GM21423 (cell line): ENCODE measurements around the gene LTBR.
"Not testable (repeated sequence)": the region's sequence is repeated elsewhere in the genome, so short reads cannot be mapped to it uniquely, and the experiment has no call there.

Source experiments
- ATAC-seq: cut with Tn5 transposase; IDR thresholded peaks from one replicate; pipeline ENCODE4 v1.9.1; 2021; ENCODE audit warnings: mild to moderate bottlenecking, moderate library complexity; ENCODE audit not compliant: unreplicated experiment

LTBR gene

DNA sequence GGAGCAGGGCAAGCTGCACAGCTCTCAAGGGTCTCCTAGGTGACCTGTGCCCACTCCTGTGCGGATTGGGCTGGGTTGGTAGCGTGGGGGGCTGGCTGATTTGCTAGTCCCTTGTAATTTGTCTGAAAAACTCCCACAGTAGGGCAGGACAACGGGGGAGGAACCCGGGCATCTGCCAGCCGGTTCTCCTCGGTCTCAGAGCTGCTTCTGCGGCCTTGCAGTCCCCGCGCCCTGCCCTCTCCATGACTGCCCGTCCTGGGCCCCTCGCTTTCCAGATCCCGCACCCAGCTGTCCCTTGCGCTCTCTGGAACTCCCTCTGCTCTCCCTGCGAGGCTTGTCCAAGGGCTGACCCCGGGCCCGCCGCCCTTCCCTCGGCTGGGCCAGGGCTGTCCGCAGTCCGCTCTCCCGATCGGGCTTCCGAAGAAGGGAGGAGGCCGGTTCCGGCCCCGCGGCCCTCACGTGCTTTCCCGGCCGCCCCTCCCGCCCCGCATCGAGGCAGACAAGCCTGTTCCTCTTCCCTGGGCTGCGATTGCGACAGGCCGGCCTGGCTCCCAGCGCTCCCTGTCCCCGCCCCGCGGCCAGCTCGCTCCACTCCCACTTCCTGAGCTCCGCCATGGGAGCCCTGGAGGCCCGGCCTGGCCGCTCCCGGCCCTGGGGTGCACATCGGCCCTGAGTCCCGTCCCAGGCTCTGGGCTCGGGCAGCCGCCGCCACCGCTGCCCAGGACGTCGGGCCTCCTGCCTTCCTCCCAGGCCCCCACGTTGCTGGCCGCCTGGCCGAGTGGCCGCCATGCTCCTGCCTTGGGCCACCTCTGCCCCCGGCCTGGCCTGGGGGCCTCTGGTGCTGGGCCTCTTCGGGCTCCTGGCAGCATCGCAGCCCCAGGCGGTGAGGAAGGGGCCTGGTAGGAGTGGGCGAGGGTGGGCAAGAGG, at the start of gene LTBR:
LTBR (plus strand) TSS at position 591 of the 927 bp plus-strand sequence; CDS start at position 788, 197 bp downstream.
- ATAC-seq, result no peak

DNA sequence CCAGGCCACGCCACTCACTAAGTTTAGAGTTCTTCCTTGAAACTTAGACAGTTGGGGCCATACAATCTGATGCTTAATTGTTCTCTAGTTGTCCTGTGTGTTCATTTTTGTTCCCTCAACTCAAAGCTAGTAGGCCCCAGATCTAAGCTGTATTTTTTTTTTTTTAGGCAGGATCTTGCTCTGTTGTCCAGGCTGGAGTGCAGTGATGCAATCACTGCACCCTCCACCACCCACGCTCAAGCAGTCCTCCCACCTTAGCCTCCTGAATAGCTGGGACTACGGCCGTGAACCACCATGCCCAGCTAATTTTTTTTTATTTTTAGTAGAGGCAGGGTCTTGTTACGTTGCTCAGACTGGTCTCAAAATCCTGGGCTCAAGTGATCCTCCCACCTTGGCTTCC, 49.6 kb upstream of the LTBR start:
- ATAC-seq, result no peak

DNA sequence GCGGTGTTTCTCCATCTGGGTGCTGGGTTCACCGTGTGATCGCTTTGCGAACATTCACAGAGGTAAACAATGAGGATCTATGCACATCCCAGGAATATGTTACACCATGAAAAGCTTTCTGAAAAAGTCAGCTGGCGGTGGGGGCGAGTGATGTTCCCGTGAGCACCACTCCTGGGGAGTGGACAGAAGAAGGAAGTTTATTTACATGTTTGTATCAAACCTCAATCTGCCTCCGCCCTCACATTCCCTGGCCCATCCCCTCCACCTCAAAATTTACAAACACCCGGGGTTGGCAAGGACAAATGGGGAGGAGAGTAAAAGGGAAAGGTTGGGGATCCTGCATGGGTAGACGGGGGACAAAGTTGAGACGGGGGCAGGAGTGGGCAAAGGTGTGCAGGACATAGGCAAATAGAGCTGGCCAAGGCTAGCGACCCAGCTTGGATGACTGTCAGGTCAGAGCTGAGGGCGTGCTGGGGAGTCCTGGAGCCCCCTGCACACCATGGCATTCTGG, 49.0 kb upstream of the LTBR start:
- ATAC-seq, result no peak

DNA sequence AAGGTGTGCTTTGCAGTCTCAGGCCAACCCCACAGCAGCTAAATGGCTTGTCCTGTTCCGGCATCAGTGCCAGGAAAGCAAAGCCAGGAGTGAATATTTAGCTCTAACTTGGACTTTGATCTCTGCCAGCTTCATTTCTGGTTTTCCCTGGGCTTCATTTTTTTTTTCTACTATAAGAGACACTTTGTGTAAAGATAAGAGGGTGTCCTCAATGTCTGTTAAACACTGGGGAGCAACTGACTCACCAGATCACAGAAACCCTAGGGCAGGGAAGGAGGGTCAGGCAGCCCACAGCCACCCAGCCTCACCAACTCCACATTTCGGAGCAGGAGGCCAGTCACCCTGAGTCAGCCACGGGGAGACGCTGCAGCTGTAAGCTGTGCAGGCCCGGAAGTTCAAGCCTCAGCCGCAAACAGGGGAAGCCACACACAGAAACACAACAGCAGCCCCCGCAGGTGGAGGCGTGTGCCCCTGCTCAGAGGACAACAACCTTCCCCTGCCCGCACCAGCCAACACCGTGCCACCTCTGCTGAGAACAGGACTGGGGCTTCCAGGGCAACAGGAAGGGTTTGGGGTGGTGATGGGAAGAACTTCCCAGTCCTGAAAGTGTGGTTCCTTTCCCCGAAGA, 48.4 kb upstream of the LTBR start:
- peak; percentile 47 for ATAC-seq

GRCh38 chr12:6336079-6336888, 47.7 kb upstream of the LTBR start:
- ATAC-seq, result peak; percentile 42

DNA sequence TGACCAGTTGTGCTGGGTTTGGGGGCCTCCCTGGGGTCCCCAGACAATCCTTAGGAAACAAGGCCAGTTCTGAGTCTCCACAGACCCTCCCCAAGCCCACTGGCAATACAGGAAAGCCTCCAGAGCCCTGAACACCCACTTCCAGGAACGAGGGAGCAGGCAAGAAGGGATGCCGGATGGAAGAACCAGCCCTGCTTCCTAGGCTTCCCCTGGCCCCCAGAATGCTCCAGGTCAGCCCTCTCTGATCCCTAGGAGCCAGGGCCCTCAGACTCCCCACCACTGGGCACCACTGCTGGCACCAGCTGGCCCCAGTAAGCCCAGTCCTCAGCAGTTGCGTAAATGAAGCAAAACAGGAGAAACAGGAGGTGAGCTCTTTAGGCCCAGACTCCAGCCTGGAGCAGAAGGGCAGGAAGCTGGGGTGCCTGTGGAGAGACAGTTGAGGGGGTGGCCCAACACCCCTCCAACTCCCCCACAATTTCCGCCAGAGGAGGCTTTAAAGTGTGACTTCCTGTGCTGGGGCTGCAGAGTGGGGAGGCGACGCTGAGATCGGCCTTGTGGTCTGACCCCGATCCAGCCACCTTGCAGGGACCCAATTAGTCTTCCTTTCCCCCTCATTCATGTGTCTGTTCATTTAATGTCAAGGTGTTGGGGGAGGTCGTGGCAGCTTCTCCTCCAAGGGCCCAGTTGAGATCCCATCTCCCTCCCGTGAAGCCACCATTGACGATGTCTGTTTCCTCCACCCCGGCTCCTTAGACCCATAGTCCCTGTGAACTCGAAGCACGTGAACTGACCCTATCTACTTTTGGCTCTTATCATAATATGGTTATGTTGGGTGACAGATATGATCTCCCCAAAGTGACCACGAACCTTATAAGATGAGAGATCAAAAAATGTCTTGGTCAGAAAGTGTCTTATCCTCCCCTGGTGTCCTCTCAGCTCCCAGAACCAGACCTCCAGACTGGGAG, 46.8 kb upstream of the LTBR start:
- no peak for ATAC-seq

GRCh38 chr12:6337958-6338433, 46.0 kb upstream of the LTBR start:
- ATAC-seq, result no peak

GRCh38 chr12:6338536-6338935, 45.4 kb upstream of the LTBR start:
- not testable (repeated sequence) for ATAC-seq

DNA sequence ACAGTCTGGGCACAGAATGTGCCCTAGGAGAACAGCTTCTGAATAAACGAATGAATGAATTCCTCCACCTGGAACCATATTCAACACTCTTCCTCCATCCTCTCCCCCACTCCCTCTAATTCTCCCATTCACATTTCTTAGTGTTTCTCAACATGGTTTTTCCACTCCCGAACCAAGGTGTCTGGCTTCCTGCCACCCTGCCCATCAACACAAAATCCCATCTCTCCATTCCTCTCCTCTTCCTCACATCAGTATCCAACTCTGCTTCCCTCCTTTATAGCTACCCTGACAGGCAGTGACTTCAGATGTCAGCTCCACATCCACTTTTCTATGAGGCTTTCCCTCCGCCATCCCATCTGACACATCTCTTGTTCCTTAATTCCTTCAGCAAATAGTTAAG, 45.0 kb upstream of the LTBR start:
- no peak for ATAC-seq

DNA sequence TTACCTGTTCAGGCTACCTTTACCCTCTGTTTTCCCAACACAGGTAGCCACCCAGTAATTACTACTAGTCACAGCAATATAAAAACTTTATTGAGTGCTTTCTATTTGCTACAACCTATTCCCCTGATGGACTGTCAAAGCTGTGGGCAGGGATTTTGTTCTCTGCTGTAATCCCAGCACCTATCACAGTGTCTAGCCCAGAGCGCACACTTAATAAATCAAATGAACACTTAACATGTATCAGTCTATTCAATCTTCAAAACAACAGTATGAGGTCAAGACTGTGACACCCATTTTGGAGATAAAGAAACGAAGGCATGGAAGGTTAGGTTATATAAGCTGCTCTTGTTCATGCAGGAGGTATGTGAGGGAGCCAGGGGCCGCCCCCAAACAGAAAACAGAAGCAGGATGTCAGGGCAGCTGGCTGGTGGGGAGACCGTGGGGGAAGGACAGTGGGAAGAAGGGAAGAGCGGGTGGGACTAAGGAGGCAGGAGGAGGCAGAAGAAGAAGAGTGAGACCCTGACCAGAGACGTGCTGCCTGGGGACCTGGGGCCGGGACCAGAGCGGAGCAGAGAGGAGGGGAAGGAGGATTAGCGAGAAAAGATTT, 43.8 kb upstream of the LTBR start:
- ATAC-seq, result no peak

GRCh38 chr12:6340745-6341416, 43.1 kb upstream of the LTBR start:
- ATAC-seq, result no peak

DNA sequence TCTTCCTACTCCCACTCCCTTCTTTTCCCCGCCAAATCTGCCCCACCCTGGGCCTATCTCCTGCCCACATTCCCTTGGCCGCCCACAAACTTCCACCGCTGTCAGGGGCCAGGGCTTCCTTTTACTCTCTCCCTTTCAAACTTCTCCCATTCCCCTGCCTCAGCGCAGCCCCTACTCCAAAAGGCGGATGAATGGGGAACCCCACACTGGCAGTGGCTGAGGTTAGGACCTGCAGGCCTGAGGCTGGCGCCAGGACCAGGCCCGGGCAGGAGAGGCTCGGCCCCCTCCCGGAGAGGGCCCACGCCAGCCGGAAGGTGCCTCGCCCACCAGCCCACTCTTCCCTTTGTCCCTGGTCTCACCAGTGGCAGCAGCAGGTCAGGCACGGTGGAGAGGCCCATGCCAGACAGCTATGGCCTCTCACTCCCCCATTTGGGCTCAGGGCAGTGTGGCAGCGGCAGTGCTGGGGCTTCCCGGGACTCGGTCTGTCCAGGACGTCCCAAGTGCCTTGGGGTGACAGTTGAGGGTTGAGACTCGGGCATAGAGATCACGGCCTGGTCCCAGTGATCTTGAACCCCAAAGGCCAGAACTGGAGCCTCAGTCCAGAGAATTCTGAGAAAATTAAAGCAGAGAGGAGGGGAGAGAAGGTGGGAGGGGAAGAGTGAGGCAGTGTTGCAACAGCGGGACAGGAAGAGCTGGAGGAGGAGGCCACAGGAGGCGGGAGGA, 42.4 kb upstream of the LTBR start, which contains the start of gene TNFRSF1A:
TNFRSF1A (minus strand) TSS at position 660 of the 723 bp plus-strand sequence; CDS start at position 398, 262 bp downstream.
- ATAC-seq, result no peak

GRCh38 chr12:6342140-6342889, 41.6 kb upstream of the LTBR start:
- ATAC-seq, result no peak

GRCh38 chr12:6343518-6343917, 40.4 kb upstream of the LTBR start:
- ATAC-seq, result no peak

DNA sequence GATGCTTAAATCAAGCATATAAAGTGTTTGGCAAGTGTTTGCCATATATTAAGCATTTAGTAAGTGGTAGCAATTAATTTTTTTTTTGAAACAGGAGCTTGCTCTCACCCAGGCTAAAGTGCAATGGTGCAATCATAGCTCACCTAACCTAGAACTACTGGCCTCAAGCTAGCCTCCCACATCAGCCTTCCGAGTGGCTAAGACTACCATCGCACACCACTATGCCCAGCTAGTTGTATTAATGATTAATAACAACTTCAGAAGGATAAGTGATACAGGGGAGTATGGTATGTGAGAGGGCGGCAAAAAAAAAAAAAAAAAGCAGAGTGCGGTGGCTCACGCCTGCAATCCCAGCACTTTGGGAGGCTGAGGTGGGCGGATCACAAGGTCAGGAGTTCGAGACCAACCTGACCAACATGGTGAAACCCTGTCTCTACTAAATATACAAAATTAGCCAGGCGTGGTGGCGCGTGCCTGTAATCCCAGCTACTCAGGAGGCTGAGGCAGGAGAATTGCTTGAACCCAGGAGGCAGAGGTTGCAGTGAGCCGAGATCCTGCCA, 39.8 kb upstream of the LTBR start:
- ATAC-seq, result not testable (repeated sequence)

GRCh38 chr12:6345319-6346091, 38.5 kb upstream of the LTBR start:
- no peak for ATAC-seq
